Neural progenitor cell (in vitro differentiated cells): ENCODE measurements around the gene WDR33. TPM values are rescaled to one million over a fixed set of nuclear protein-coding genes. Genes with fewer than 3 reads are reported as not detected.

Source experiments
- DNase-seq: peaks from one replicate; pipeline ENCODE4 v3.0.0-alpha.2; 2016; ENCODE audit warnings: low spot score
- H2AFZ ChIP-seq: fragments of 200-600 bp; sonication (generic); replicated peaks from 2 replicates; pipeline ENCODE4 v1.6.1; 2016; ENCODE audit warnings: antibody characterized with exemption
- H3F3A ChIP-seq: fragments of 200-600 bp; sonication (generic); 2 replicates; pipeline ENCODE4 v1.6.1; 2016; ENCODE audit warnings: antibody characterized with exemption, low read depth
- H3K27ac ChIP-seq: fragments of 200-600 bp; sonication (generic); 2 replicates; pipeline ENCODE4 v1.5.1; 2016; ENCODE audit warnings: mild to moderate bottlenecking
- H3K27me3 ChIP-seq: fragments of 200-600 bp; sonication (generic); 2 replicates; pipeline ENCODE4 v1.6.1; 2016; ENCODE audit warnings: mild to moderate bottlenecking, moderate library complexity
- H3K36me3 ChIP-seq: fragments of 200-600 bp; sonication (generic); 2 replicates; pipeline ENCODE4 v1.5.1; 2016
- H3K4me1 ChIP-seq: fragments of 200-600 bp; sonication (generic); 2 replicates; pipeline ENCODE4 v1.6.1; 2016; ENCODE audit warnings: mixed run types
- H3K4me2 ChIP-seq: fragments of 200-600 bp; sonication (generic); 2 replicates; pipeline ENCODE4 v1.6.1; 2016
- H3K4me3 ChIP-seq: fragments of 200-600 bp; sonication (generic); 2 replicates; pipeline ENCODE4 v1.5.1; 2016
- H3K79me2 ChIP-seq: fragments of 200-600 bp; sonication (generic); 2 replicates; pipeline ENCODE4 v1.6.1; 2016; ENCODE audit warnings: low read depth
- H3K9ac ChIP-seq: fragments of 200-600 bp; sonication (generic); 2 replicates; pipeline ENCODE4 v1.6.1; 2016
- H3K9me3 ChIP-seq: fragments of 200-600 bp; sonication (generic); 2 replicates; pipeline ENCODE4 v1.5.1; 2016; ENCODE audit warnings: low read depth
- H4K20me1 ChIP-seq: fragments of 200-600 bp; sonication (generic); 2 replicates; pipeline ENCODE4 v1.6.1; 2016; ENCODE audit warnings: low read depth
- H3K27ac Mint-ChIP-seq: 3 replicates; pipeline ENCODE4 v1.8.0; 2021; ENCODE audit warnings: mixed read lengths
- H3K27me3 Mint-ChIP-seq: 2 replicates; pipeline ENCODE4 v1.8.0; 2022; ENCODE audit warnings: low read depth, mild to moderate bottlenecking, inconsistent platforms, moderate library complexity, mixed read lengths; ENCODE audit not compliant: insufficient read depth
- H3K36me3 Mint-ChIP-seq: 3 replicates; pipeline ENCODE4 v1.8.0; 2021; ENCODE audit warnings: mixed read lengths
- H3K4me1 Mint-ChIP-seq: 3 replicates; pipeline ENCODE4 v1.8.0; 2021; ENCODE audit warnings: mixed read lengths
- H3K4me3 Mint-ChIP-seq: 3 replicates; pipeline ENCODE4 v1.8.0; 2021; ENCODE audit warnings: mild to moderate bottlenecking, moderate library complexity, mixed read lengths
- H3K9me3 Mint-ChIP-seq: 3 replicates; pipeline ENCODE4 v1.8.0; 2020; ENCODE audit warnings: mixed read lengths
- EZH2 ChIP-seq: fragments of 200-600 bp; sonication (generic); IDR thresholded peaks from 2 replicates; pipeline ENCODE4 v1.6.1; 2017; ENCODE audit warnings: antibody characterized with exemption, mild to moderate bottlenecking, moderate library complexity
- EZH2phosphoT487 ChIP-seq: fragments of 200-600 bp; sonication (generic); IDR thresholded peaks from 2 replicates; pipeline ENCODE4 v1.6.1; 2017; ENCODE audit warnings: antibody characterized with exemption
- total RNA-seq: library from RNA; depleted of rRNA; stranded (reverse); fragments of >200 nt; gene quantifications from 2 replicates; pipeline ENCODE4 v1.2.3, GENCODE V29; 2015; ENCODE audit warnings: low replicate concordance
- TF ChIP-seq, protein P1 (sequence below): fragments of 200-600 bp; sonication (generic); IDR thresholded peaks from 2 replicates; pipeline ENCODE4 v1.5.1; 2017; ENCODE audit warnings: antibody characterized with exemption, mild to moderate bottlenecking

WDR33 gene
- total RNA-seq, 1 donor from 2014 or later = 83.4 TPM

DNA sequence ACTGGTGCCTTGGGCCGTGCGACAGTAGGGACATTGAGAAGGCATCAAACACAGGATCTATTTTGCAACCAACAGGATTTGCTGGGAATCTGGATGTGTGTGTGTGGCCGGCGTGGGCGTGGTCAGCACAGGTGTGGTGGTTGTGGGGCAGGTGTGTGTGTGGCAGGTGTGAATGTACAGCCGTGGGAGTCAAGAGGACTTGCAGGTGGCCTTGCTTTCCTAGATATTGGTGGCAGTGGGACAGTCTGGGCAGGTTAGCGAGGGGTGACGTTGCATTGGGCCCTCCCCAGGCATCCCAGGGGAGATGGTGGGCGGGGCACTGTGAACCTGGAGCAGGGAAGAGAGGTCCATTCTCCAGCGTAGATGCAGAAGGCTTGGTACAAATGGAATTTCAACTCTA lies 132.4 kb downstream of the WDR33 start:
- H3K27ac Mint-ChIP-seq = no peak overlapping the region
- H3K4me3 ChIP-seq = no peak overlapping the region
- peaks cover 12% of the 10 kb centered on the region for H4K20me1 ChIP-seq
- no peak overlapping the region for H3K9ac ChIP-seq
- peaks cover 27% of the 10 kb centered on the region for H3K27me3 Mint-ChIP-seq
- H3K4me1 Mint-ChIP-seq = peaks cover 25% of the 10 kb centered on the region
- H3K27me3 ChIP-seq = peaks cover 52% of the 10 kb centered on the region
- peak overlapping the region; percentile 17 for H3K4me3 Mint-ChIP-seq
- H3K4me2 ChIP-seq = no peak overlapping the region
- TF ChIP-seq EZH2phosphoT487 (no peak), EZH2 (no peak)
- TF ChIP-seq, protein P1, sequence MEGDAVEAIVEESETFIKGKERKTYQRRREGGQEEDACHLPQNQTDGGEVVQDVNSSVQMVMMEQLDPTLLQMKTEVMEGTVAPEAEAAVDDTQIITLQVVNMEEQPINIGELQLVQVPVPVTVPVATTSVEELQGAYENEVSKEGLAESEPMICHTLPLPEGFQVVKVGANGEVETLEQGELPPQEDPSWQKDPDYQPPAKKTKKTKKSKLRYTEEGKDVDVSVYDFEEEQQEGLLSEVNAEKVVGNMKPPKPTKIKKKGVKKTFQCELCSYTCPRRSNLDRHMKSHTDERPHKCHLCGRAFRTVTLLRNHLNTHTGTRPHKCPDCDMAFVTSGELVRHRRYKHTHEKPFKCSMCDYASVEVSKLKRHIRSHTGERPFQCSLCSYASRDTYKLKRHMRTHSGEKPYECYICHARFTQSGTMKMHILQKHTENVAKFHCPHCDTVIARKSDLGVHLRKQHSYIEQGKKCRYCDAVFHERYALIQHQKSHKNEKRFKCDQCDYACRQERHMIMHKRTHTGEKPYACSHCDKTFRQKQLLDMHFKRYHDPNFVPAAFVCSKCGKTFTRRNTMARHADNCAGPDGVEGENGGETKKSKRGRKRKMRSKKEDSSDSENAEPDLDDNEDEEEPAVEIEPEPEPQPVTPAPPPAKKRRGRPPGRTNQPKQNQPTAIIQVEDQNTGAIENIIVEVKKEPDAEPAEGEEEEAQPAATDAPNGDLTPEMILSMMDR = no peak
- no peaks in the 10 kb centered on the region for H3K9me3 ChIP-seq
- no peak overlapping the region for H3K27ac ChIP-seq
- H3F3A ChIP-seq = no peaks in the 10 kb centered on the region
- H3K36me3 ChIP-seq = no peaks in the 10 kb centered on the region
- H3K4me1 ChIP-seq = peaks cover 4% of the 10 kb centered on the region
- DNase-seq = no peak
- H3K36me3 Mint-ChIP-seq = no peaks in the 10 kb centered on the region
- H3K9me3 Mint-ChIP-seq = no peaks in the 10 kb centered on the region
- no peaks in the 10 kb centered on the region for H3K79me2 ChIP-seq
- H2AFZ ChIP-seq = no peak overlapping the region

DNA sequence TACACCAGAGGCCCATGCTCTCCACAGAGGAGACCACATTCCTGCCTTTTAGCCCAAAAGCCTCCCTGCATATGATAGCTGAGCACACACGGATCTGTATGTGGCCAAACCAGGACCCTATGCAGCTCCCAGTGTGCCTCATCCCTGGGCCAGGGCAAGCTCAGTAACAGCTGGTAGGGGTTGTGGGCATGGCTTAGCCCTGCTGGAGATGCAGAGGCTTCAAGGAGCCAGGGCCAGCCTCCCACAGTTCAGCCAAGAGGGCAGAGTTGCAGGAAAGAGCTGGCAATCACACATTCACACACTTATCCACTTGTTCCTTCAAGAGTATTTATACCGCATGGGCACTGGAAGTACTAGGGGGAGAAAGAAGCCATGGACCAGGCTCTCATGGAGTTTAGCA lies 134.1 kb downstream of the WDR33 start:
- H3K36me3 Mint-ChIP-seq = no peaks in the 10 kb centered on the region
- H3K4me3 Mint-ChIP-seq = peak overlapping the region; percentile 75
- peaks cover 32% of the 10 kb centered on the region for H3K27me3 Mint-ChIP-seq
- H3K9me3 Mint-ChIP-seq = no peaks in the 10 kb centered on the region
- peaks cover 68% of the 10 kb centered on the region for H3K27me3 ChIP-seq
- H3K9ac ChIP-seq = no peak overlapping the region
- no peak overlapping the region for H3K4me2 ChIP-seq
- H3K9me3 ChIP-seq = no peaks in the 10 kb centered on the region
- H3K79me2 ChIP-seq = no peaks in the 10 kb centered on the region
- H3K36me3 ChIP-seq = no peaks in the 10 kb centered on the region
- DNase-seq = no peak
- H3K4me1 ChIP-seq = peaks cover 4% of the 10 kb centered on the region
- peaks cover 12% of the 10 kb centered on the region for H4K20me1 ChIP-seq
- no peak overlapping the region for H3K4me3 ChIP-seq
- H3K4me1 Mint-ChIP-seq = peaks cover 18% of the 10 kb centered on the region
- H2AFZ ChIP-seq = no peak overlapping the region
- TF ChIP-seq, protein P1 = no peak
- no peak for TF ChIP-seq EZH2
- TF ChIP-seq EZH2phosphoT487 = no peak
- no peak overlapping the region for H3K27ac ChIP-seq
- no peak overlapping the region for H3K27ac Mint-ChIP-seq
- no peaks in the 10 kb centered on the region for H3F3A ChIP-seq

DNA sequence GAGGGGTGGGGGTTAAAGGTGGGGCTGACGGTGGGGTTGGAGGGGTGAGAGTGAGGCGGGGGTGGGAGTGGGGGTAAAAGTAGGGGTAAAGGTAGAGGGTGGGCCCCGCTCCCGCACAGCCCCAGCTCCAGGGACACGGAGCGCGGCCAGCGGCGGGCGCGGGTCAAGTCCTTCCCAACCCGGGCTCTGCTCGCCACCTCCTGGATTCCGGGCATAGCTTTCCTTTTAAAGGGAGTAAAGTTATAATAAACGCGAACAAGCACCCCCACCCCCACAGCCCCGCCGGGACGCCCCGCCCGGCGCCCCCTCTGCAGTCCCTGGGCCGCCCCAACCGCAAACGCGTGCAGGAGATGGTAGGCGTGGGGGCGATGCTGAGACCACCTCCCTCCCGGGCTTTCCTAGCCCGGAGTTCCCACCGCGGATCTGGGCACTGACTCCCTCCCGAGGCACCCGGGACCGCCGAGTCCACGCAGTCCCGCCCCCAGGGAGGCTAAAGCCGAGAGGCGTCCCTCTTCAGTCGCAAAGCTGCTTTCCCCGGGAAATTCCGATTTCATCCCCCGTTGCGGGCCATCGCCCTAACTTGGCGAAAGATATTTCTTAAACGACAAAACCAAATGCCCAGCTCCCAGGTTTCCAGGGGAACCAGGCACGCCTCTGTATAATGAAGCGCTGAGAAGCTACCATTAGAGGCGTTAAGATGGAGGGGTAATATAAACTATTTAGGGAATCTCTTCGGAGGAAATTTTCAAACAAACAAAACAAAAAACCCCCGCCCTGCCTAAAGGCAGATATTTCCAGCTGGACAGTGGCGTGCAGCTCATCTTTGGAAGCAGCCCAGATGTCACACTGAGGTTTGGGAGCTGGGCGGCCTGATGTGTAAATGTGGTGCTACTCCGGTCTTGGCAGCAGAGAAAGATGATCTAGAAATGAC lies 135.4 kb downstream of the WDR33 start, which contains the start of gene LIMS2:
Gene LIMS2, minus strand, starts transcription at position 200 of the 931 bp plus-strand sequence. CDS start 506 bp downstream, outside the sequence.
- Histone ChIP-seq H3K79me2 (no peaks in the 10 kb centered on the region), H3F3A (no peaks in the 10 kb centered on the region), H3K27me3 (peaks cover 74% of the 10 kb centered on the region), H3K9me3 (no peaks in the 10 kb centered on the region), H3K4me2 (peak within 1 kb of the TSS; percentile 86), H3K4me3 (peak within 1 kb of the TSS; percentile 44), H3K27ac (no peak within 1 kb of the TSS), H2AFZ (peak within 1 kb of the TSS; percentile 22), H3K9ac (no peak within 1 kb of the TSS), H3K4me1 (peaks cover 4% of the 10 kb centered on the region), H3K36me3 (no peaks in the 10 kb centered on the region), H4K20me1 (peaks cover 12% of the 10 kb centered on the region)
- peak within 1 kb of the TSS; percentile 91 for H3K4me3 Mint-ChIP-seq
- peaks cover 31% of the 10 kb centered on the region for H3K27me3 Mint-ChIP-seq
- peaks cover 14% of the 10 kb centered on the region for H3K4me1 Mint-ChIP-seq
- DNase-seq = peak; percentile 70
- no peaks in the 10 kb centered on the region for H3K36me3 Mint-ChIP-seq
- H3K9me3 Mint-ChIP-seq = no peaks in the 10 kb centered on the region
- no peak for TF ChIP-seq EZH2
- peak; percentile 53 for TF ChIP-seq EZH2phosphoT487
- TF ChIP-seq, protein P1 = no peak
- H3K27ac Mint-ChIP-seq = peak within 1 kb of the TSS; percentile 12
